SH-SY5Y (cell line): ENCODE results near the gene IL15RA.

ENCODE experiments used
- GATA2 ChIP-seq: IDR thresholded peaks from 2 replicates; pipeline ENCODE4 v1.6.1; 2011; ENCODE audit warnings: mild to moderate bottlenecking, low read depth, low read length
- GATA3 ChIP-seq: IDR thresholded peaks from 2 replicates; pipeline ENCODE4 v1.6.1; 2011; ENCODE audit warnings: low read depth, mild to moderate bottlenecking, low read length, moderate library complexity

DNA sequence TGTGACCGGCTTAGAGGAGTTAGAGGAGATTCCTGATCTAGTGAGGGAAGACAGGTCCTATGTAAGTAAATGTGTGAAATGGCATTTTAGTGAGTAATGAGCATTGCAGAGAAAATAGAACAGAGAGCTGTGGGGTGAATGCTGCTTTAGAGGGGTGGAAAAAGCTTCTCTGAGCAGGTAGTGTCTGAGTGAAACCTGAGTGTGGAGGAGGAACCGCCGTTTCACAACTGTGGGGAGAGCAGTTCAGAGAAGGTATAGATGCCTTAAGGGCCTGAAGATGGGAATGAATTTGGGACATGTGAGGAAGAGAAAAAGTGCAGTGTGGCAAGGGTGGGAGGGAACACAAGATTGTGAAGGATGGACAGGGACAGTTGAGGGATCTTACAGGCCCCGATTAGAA, 65.7 kb downstream of the IL15RA start:
- TF ChIP-seq GATA2 (no peak), GATA3 (no peak)
